ENCODE results near the gene RPTN.
A peak's percentile ranks its signal among the peaks of the same experiment; 100 is the strongest.

Gene RPTN, protein sequence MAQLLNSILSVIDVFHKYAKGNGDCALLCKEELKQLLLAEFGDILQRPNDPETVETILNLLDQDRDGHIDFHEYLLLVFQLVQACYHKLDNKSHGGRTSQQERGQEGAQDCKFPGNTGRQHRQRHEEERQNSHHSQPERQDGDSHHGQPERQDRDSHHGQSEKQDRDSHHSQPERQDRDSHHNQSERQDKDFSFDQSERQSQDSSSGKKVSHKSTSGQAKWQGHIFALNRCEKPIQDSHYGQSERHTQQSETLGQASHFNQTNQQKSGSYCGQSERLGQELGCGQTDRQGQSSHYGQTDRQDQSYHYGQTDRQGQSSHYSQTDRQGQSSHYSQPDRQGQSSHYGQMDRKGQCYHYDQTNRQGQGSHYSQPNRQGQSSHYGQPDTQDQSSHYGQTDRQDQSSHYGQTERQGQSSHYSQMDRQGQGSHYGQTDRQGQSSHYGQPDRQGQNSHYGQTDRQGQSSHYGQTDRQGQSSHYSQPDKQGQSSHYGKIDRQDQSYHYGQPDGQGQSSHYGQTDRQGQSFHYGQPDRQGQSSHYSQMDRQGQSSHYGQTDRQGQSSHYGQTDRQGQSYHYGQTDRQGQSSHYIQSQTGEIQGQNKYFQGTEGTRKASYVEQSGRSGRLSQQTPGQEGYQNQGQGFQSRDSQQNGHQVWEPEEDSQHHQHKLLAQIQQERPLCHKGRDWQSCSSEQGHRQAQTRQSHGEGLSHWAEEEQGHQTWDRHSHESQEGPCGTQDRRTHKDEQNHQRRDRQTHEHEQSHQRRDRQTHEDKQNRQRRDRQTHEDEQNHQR

DNA sequence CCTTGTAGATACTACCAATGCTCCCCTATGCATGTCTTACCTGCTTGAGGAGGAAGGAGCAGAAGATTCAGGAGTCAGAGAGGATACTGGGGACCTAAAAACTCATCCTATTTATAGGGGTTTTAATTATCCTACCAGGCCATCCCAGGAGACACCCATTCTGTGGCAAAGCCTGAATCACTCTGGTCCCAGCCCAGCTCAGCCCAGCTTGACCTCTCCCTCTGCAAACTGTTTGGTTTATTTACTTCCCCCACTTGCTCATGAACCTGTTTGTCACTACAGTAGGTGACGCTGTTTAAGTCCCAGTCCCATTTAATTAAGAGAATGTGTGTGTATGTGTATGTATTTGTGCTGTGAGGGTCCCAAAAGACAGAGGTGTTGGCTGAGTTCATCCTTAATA lies at the start of gene RPTN:
Gene RPTN, minus strand, starts transcription at position 85 of the 400 bp plus-strand sequence. CDS start 1,339 bp downstream, outside the sequence.
- H3K4me1 ChIP-seq (ENCODE audit: control insufficient read depth in 2 of 2, insufficient read depth in 2 of 2, low read length in 2 of 2): no peaks in the 10 kb centered on the region
- H3K4me3 ChIP-seq (ENCODE audit: low read length in 2 of 2): no peak within 1 kb of the TSS
- peaks cover 0 to 3% of the 10 kb centered on the region in 2 donors for H3K27me3 ChIP-seq (ENCODE audit: control insufficient read depth in 2 of 2, insufficient read depth in 2 of 2, low read length in 2 of 2)
- H3K27ac ChIP-seq (ENCODE audit: low read depth in 2 of 2, low read length in 2 of 2): no peak within 1 kb of the TSS
- no peaks in the 10 kb centered on the region for H3K36me3 ChIP-seq (ENCODE audit: control insufficient read depth in 2 of 2, insufficient read depth in 2 of 2, low read length in 2 of 2)
- no peaks in the 10 kb centered on the region for H3K9me3 ChIP-seq (ENCODE audit: control insufficient read depth in 2 of 2, low read length in 2 of 2)
- no peak within 1 kb of the TSS for H3K9ac ChIP-seq (ENCODE audit: low read depth in 1 of 2, low read length in 2 of 2)

- no peak overlapping the region for H3K27ac ChIP-seq (ENCODE audit: low read depth in 2 of 2, low read length in 2 of 2)
- H3K9me3 ChIP-seq (ENCODE audit: control insufficient read depth in 2 of 2, low read length in 2 of 2): no peaks in the 10 kb centered on the region
- no peak overlapping the region for H3K9ac ChIP-seq (ENCODE audit: low read depth in 1 of 2, low read length in 2 of 2)
- no peaks in the 10 kb centered on the region for H3K4me1 ChIP-seq (ENCODE audit: control insufficient read depth in 2 of 2, insufficient read depth in 2 of 2, low read length in 2 of 2)
- H3K27me3 ChIP-seq (ENCODE audit: control insufficient read depth in 2 of 2, insufficient read depth in 2 of 2, low read length in 2 of 2): no peaks in the 10 kb centered on the region
- H3K36me3 ChIP-seq (ENCODE audit: control insufficient read depth in 2 of 2, insufficient read depth in 2 of 2, low read length in 2 of 2): no peaks in the 10 kb centered on the region
- H3K4me3 ChIP-seq (ENCODE audit: low read length in 2 of 2): no peak overlapping the region
These were observed 40.0 kb upstream of the RPTN start for GRCh38 chr1:152198982-152199381.

- Histone ChIP-seq H3K27me3 (ENCODE audit: control insufficient read depth in 2 of 2, insufficient read depth in 2 of 2, low read length in 2 of 2) (no peaks in the 10 kb centered on the region), H3K27ac (ENCODE audit: low read depth in 2 of 2, low read length in 2 of 2) (no peak overlapping the region), H3K36me3 (ENCODE audit: control insufficient read depth in 2 of 2, insufficient read depth in 2 of 2, low read length in 2 of 2) (no peaks in the 10 kb centered on the region), H3K4me3 (ENCODE audit: low read length in 2 of 2) (no peak overlapping the region), H3K4me1 (ENCODE audit: control insufficient read depth in 2 of 2, insufficient read depth in 2 of 2, low read length in 2 of 2) (no peaks in the 10 kb centered on the region), H3K9ac (ENCODE audit: low read depth in 1 of 2, low read length in 2 of 2) (no peak overlapping the region), H3K9me3 (ENCODE audit: control insufficient read depth in 2 of 2, low read length in 2 of 2) (no peaks in the 10 kb centered on the region)
These were observed 38.4 kb upstream of the RPTN start for GRCh38 chr1:152197361-152197941.

GRCh38 chr1:152191711-152192110 lies 32.7 kb upstream of the RPTN start:
- Histone ChIP-seq H3K4me3 (ENCODE audit: low read length in 2 of 2) (no peak overlapping the region), H3K27ac (ENCODE audit: low read depth in 2 of 2, low read length in 2 of 2) (no peak overlapping the region), H3K36me3 (ENCODE audit: control insufficient read depth in 2 of 2, insufficient read depth in 2 of 2, low read length in 2 of 2) (no peaks in the 10 kb centered on the region), H3K9ac (ENCODE audit: low read depth in 1 of 2, low read length in 2 of 2) (no peak overlapping the region), H3K4me1 (ENCODE audit: control insufficient read depth in 2 of 2, insufficient read depth in 2 of 2, low read length in 2 of 2) (no peaks in the 10 kb centered on the region), H3K27me3 (ENCODE audit: control insufficient read depth in 2 of 2, insufficient read depth in 2 of 2, low read length in 2 of 2) (peaks cover 0 to 13% of the 10 kb centered on the region in 2 donors), H3K9me3 (ENCODE audit: control insufficient read depth in 2 of 2, low read length in 2 of 2) (no peaks in the 10 kb centered on the region)

GRCh38 chr1:152191260-152191659 lies 32.2 kb upstream of the RPTN start:
- Histone ChIP-seq H3K9ac (ENCODE audit: low read depth in 1 of 2, low read length in 2 of 2) (no peak overlapping the region), H3K9me3 (ENCODE audit: control insufficient read depth in 2 of 2, low read length in 2 of 2) (no peaks in the 10 kb centered on the region), H3K36me3 (ENCODE audit: control insufficient read depth in 2 of 2, insufficient read depth in 2 of 2, low read length in 2 of 2) (no peaks in the 10 kb centered on the region), H3K4me1 (ENCODE audit: control insufficient read depth in 2 of 2, insufficient read depth in 2 of 2, low read length in 2 of 2) (no peaks in the 10 kb centered on the region), H3K4me3 (ENCODE audit: low read length in 2 of 2) (no peak overlapping the region), H3K27me3 (ENCODE audit: control insufficient read depth in 2 of 2, insufficient read depth in 2 of 2, low read length in 2 of 2) (peaks cover 0 to 13% of the 10 kb centered on the region in 2 donors), H3K27ac (ENCODE audit: low read depth in 2 of 2, low read length in 2 of 2) (no peak overlapping the region)

DNA sequence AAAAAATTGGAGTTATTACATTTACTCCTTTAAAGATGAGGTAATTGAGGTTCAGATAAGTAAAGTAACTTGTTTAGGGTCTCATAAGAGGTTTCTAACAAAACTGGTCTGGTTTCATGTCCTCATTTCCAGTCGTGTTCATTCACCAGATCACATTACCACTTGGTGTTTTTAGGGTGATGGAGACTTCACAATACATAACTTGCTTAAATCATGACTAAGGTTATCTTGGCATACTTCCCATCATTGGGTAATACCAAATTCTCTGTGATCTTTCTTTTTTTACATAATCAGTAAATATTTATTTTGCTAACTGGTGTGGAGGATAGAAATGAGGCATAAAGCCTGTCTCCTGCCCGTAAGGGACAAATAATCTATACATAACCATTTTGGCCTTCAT lies 31.6 kb upstream of the RPTN start:
- no peak overlapping the region for H3K27ac ChIP-seq (ENCODE audit: low read depth in 2 of 2, low read length in 2 of 2)
- no peak overlapping the region for H3K4me3 ChIP-seq (ENCODE audit: low read length in 2 of 2)
- no peaks in the 10 kb centered on the region for H3K36me3 ChIP-seq (ENCODE audit: control insufficient read depth in 2 of 2, insufficient read depth in 2 of 2, low read length in 2 of 2)
- peaks cover 0 to 13% of the 10 kb centered on the region in 2 donors for H3K27me3 ChIP-seq (ENCODE audit: control insufficient read depth in 2 of 2, insufficient read depth in 2 of 2, low read length in 2 of 2)
- H3K9me3 ChIP-seq (ENCODE audit: control insufficient read depth in 2 of 2, low read length in 2 of 2): no peaks in the 10 kb centered on the region
- no peak overlapping the region for H3K9ac ChIP-seq (ENCODE audit: low read depth in 1 of 2, low read length in 2 of 2)
- no peaks in the 10 kb centered on the region for H3K4me1 ChIP-seq (ENCODE audit: control insufficient read depth in 2 of 2, insufficient read depth in 2 of 2, low read length in 2 of 2)

DNA sequence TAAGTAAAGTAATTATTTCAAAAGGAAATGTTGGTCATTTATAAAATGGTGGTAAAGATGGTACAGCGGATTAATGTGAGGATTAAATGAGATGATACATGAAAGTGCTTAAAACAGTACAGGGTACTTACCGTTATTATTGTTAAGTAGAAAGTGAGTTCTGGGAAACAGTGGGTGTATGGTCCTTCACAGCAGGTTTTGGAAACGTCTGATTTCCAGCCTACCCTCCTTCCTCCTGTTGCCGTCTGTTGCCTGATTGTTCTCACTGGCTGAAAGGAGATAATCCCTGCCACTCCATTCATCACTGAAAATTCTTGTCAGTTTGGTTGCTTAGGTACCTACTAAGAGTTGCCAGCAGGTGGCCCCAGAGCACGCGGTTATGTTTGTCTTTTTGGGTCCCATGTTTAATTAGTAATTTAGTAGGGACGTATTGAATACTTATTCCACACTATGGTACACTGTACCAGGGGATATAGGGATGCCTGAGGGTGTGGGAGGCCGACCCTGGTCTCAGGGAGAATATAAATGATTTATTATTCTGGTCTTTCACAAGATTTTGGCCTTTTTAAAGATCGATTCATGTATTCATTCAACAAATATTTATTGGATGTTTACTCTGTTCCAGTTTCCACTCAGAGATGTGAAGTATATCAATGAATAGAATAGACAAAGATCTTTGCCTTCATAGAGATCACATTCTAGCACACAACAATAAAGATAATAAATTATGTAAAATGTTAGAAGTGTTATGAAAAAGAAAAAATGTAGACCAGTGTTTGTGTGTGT lies 30.8 kb upstream of the RPTN start:
- H3K4me1 ChIP-seq (ENCODE audit: control insufficient read depth in 2 of 2, insufficient read depth in 2 of 2, low read length in 2 of 2): no peaks in the 10 kb centered on the region
- no peak overlapping the region for H3K9ac ChIP-seq (ENCODE audit: low read depth in 1 of 2, low read length in 2 of 2)
- H3K27me3 ChIP-seq (ENCODE audit: control insufficient read depth in 2 of 2, insufficient read depth in 2 of 2, low read length in 2 of 2): peaks cover 0 to 13% of the 10 kb centered on the region in 2 donors
- no peak overlapping the region for H3K27ac ChIP-seq (ENCODE audit: low read depth in 2 of 2, low read length in 2 of 2)
- H3K9me3 ChIP-seq (ENCODE audit: control insufficient read depth in 2 of 2, low read length in 2 of 2): no peaks in the 10 kb centered on the region
- H3K4me3 ChIP-seq (ENCODE audit: low read length in 2 of 2): peak overlapping the region; percentile 20 to 70
- H3K36me3 ChIP-seq (ENCODE audit: control insufficient read depth in 2 of 2, insufficient read depth in 2 of 2, low read length in 2 of 2): no peaks in the 10 kb centered on the region

GRCh38 chr1:152188673-152189591 lies 29.9 kb upstream of the RPTN start:
- H3K36me3 ChIP-seq (ENCODE audit: control insufficient read depth in 2 of 2, insufficient read depth in 2 of 2, low read length in 2 of 2): no peaks in the 10 kb centered on the region
- peak overlapping the region in 1 of 2 donors; percentile 16 for H3K27ac ChIP-seq (ENCODE audit: low read depth in 2 of 2, low read length in 2 of 2)
- no peaks in the 10 kb centered on the region for H3K4me1 ChIP-seq (ENCODE audit: control insufficient read depth in 2 of 2, insufficient read depth in 2 of 2, low read length in 2 of 2)
- H3K27me3 ChIP-seq (ENCODE audit: control insufficient read depth in 2 of 2, insufficient read depth in 2 of 2, low read length in 2 of 2): peaks cover 0 to 13% of the 10 kb centered on the region in 2 donors
- H3K9me3 ChIP-seq (ENCODE audit: control insufficient read depth in 2 of 2, low read length in 2 of 2): no peaks in the 10 kb centered on the region
- peak overlapping the region; percentile 20 to 70 for H3K4me3 ChIP-seq (ENCODE audit: low read length in 2 of 2)
- peak overlapping the region; percentile 33 to 36 for H3K9ac ChIP-seq (ENCODE audit: low read depth in 1 of 2, low read length in 2 of 2)

All from mucosa of rectum (tissue), 2 donors.